T-cell (primary cell): ENCODE results near the gene HERC3. TPM values are rescaled to one million over a fixed set of nuclear protein-coding genes. Genes with fewer than 3 reads are reported as not detected.

Experiments used
- ATAC-seq, 4 experiments: fragments of 200-7000 bp in 3 of 4; fragments of 150-1000 bp in 1 of 4; cut with Tn5 transposase; replicated peaks in 1 of 4; 1 replicate in 3 of 4; 2 replicates in 1 of 4; pipeline ENCODE4 v1.10.0; 2021; ENCODE audit warnings: moderate library complexity in 3 of 4, mild to moderate bottlenecking in 2 of 4, moderate number of reproducible peaks in 1 of 4
- CTCF ChIA-PET, 2 donors: fragments of 300-600 bp; sonication (Branson Sonifier 250); formaldehyde crosslinking; loops; one replicate each; lab custom pipeline; 2022; ENCODE audit warnings: antibody characterized with exemption in 2 of 2; lab: Charles Lee
- POLR2A ChIA-PET, 2 donors: fragments of 300-600 bp; sonication (Branson Sonifier 250); formaldehyde crosslinking; loops; one replicate each; lab custom pipeline; 2022; ENCODE audit warnings: antibody characterized with exemption in 2 of 2; lab: Charles Lee
- DNase-seq, 35 experiments: peaks; one replicate each; pipeline versions ENCODE4 v3.0.0 to v3.0.0-alpha.2; 2013 to 2023
- H3K27ac ChIP-seq: one replicate; pipeline ENCODE4 v1.5.1; 2013; ENCODE audit warnings: low read length
- H3K27me3 ChIP-seq, 2 experiments: replicated peaks in 1 of 2; 1 replicate in 1 of 2; 2 replicates in 1 of 2; pipeline versions ENCODE4 v1.6.1 to v1.7.0; 2013; ENCODE audit warnings: low read length in 1 of 2, mixed read lengths in 1 of 2; ENCODE audit not compliant: control insufficient read depth in 2 of 2, insufficient read depth in 2 of 2; ENCODE audit errors: extremely low read depth in 1 of 2
- H3K36me3 ChIP-seq, 2 donors: 1 replicate in 1 of 2; 2 replicates in 1 of 2; pipeline versions ENCODE4 v1.6.1 to v1.7.0; 2013; ENCODE audit warnings: low read length in 1 of 2; ENCODE audit not compliant: control insufficient read depth in 2 of 2, insufficient read depth in 1 of 2; ENCODE audit errors: extremely low read depth in 1 of 2
- H3K4me1 ChIP-seq, 2 experiments: 1 replicate in 1 of 2; 2 replicates in 1 of 2; pipeline versions ENCODE4 v1.6.1 to v1.7.0; 2013; ENCODE audit warnings: low read length in 2 of 2, mixed read lengths in 1 of 2; ENCODE audit not compliant: insufficient read depth in 2 of 2, control insufficient read depth in 1 of 2; ENCODE audit errors: extremely low read depth in 1 of 2
- H3K4me3 ChIP-seq, 2 donors: 1 replicate in 1 of 2; 2 replicates in 1 of 2; pipeline versions ENCODE4 v1.5.1 to v1.7.0; 2013; ENCODE audit warnings: mild to moderate bottlenecking in 2 of 2, low read length in 1 of 2, moderate library complexity in 1 of 2; ENCODE audit not compliant: control insufficient read depth in 1 of 2; ENCODE audit errors: extremely low read depth in 1 of 2
- H3K9me3 ChIP-seq: 2 replicates; pipeline ENCODE4 v1.7.0; 2013
- H3K27ac Mint-ChIP-seq, 2 donors: one replicate each; pipeline ENCODE4 v1.8.0; 2020 to 2021; ENCODE audit warnings: mild to moderate bottlenecking in 2 of 2, mixed read lengths in 2 of 2
- H3K27me3 Mint-ChIP-seq, 2 donors: one replicate each; pipeline ENCODE4 v1.8.0; 2021 to 2022; ENCODE audit warnings: mixed read lengths in 2 of 2
- H3K36me3 Mint-ChIP-seq: one replicate; pipeline ENCODE4 v1.8.0; 2021; ENCODE audit warnings: mixed read lengths
- H3K4me1 Mint-ChIP-seq, 3 donors: one replicate each; pipeline ENCODE4 v1.8.0; 2020 to 2022; ENCODE audit warnings: mixed read lengths in 3 of 3, mild to moderate bottlenecking in 1 of 3
- H3K4me3 Mint-ChIP-seq, 3 donors: one replicate each; pipeline ENCODE4 v1.8.0; 2020 to 2022; ENCODE audit warnings: mild to moderate bottlenecking in 3 of 3, mixed read lengths in 3 of 3, moderate library complexity in 3 of 3
- H3K9me3 Mint-ChIP-seq, 3 donors: one replicate each; pipeline ENCODE4 v1.8.0; 2020 to 2022; ENCODE audit warnings: mixed read lengths in 3 of 3
- WGBS: methylation state at CpG from one replicate; pipeline ENCODE4 v1.1.5; 2013; ENCODE audit warnings: missing lambda C conversion rate; ENCODE audit not compliant: insufficient coverage; 5-methylcytosine and 5-hydroxymethylcytosine counted together
- total RNA-seq, 35 experiments: library from RNA in 6 of 35; stranded (reverse) in 6 of 35; fragments of 120-200 nt in 1 of 35; gene quantifications; one replicate each; pipeline versions ENCODE4 v1.2.1 to v1.2.4 and lab custom pipeline; 2013 to 2026

The HERC3 gene
- total RNA-seq, 5 donors from 2014 or later (not counting 1 experiment from before 2014, with no cell fraction given): 68.4 to 91.5 (median 73.6) TPM

DNA sequence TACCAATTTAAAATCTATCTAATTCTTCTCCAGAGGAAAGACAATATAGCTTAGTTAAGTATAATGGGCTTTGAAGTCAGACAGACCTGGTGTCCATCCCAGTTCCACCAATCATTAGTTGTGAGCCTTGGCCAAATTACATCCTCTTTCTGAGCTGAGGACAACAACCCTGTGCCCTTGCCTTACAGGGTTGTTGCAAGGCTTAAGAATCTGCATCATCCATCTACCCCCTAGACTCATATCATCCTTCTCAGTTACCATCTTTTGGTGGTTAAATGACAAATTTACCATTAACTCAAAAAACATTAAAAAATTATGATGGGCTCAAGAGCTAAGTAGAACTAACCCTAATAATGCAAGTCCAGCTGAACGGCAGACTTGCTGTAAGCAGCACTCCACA is 53.7 kb downstream of the HERC3 start:
- DNase-seq (no peak), ATAC-seq (no peak)
- peaks cover 0 to 8% (median 6%) of the 10 kb centered on the region in 3 donors for H3K9me3 Mint-ChIP-seq
- no peaks in the 10 kb centered on the region for H3K36me3 ChIP-seq
- WGBS: no CpG with 5 or more reads among the region's 1 CpG
- H3K27ac Mint-ChIP-seq: peak overlapping the region; percentile 48 to 62
- H3K36me3 Mint-ChIP-seq: peaks cover 8% of the 10 kb centered on the region
- no peak overlapping the region for H3K4me3 ChIP-seq
- no peaks in the 10 kb centered on the region for H3K9me3 ChIP-seq
- H3K4me1 ChIP-seq: peaks cover 2 to 4% of the 10 kb centered on the region in 2 experiments
- POLR2A ChIA-PET: interaction anchor here in 1 of 2 donors (0.5 kb wide), 1 partner anchor 165 kb away, joined by 6 read pairs; no protein-coding TSS in a partner anchor
- no peaks in the 10 kb centered on the region for H3K27me3 ChIP-seq
- no peak overlapping the region for H3K27ac ChIP-seq
- peak overlapping the region in 1 of 3 donors; percentile 15 for H3K4me3 Mint-ChIP-seq
- no peaks in the 10 kb centered on the region for H3K27me3 Mint-ChIP-seq
- H3K4me1 Mint-ChIP-seq: peaks cover 65 to 73% (median 70%) of the 10 kb centered on the region in 3 donors
- CTCF ChIA-PET: interaction anchor here (0.5 to 1.5 kb wide), 3 partner anchors 16 to 683 kb away, joined by 3 to 4 read pairs (median 3); no protein-coding TSS in a partner anchor

DNA sequence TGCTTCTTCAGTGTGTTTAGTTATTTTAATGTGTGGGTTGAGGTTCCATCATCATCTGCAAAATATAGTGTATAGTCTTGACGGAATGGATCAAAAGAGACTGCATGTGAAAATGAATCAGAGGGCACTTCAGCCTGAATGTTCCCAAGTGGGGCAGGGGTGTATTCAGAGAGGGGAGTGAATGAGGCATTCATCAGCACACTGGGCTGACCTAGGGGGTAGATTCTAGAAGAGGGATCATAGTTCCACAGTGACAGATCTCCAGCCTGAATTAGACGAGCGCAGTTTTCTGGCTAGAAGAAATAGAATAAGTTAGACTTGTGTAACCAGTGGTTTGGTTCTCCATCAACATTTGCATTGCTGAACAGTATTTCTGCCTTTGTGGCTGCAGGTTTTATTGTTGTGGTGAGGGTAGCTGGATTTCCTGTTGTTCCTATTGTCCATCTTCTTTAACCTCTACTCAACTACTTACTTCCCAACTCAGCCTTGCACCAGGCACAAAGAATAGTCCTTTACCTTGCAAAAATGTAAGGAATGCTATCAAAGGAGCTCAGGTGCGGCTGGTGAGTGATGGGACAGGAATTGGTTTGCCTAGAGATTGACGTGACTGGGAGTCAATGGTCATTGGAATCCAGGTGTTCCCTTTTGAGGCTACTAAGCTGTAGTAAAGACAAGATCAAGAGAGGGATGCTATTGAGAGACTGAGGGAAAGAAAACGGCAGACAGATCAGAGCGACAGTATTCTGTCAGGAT is 54.4 kb downstream of the HERC3 start:
- no peak for DNase-seq
- Mint-ChIP-seq H3K27ac (peak overlapping the region; percentile 30 to 48), H3K4me3 (peak overlapping the region in 1 of 3 donors; percentile 15), H3K36me3 (peaks cover 8% of the 10 kb centered on the region), H3K4me1 (peaks cover 62 to 75% (median 65%) of the 10 kb centered on the region in 3 donors), H3K27me3 (no peaks in the 10 kb centered on the region), H3K9me3 (peaks cover 0 to 8% (median 6%) of the 10 kb centered on the region in 3 donors)
- Histone ChIP-seq H3K36me3 (peaks cover 0 to 5% of the 10 kb centered on the region in 2 donors), H3K9me3 (no peaks in the 10 kb centered on the region), H3K4me3 (no peak overlapping the region), H3K4me1 (peaks cover 2 to 4% of the 10 kb centered on the region in 2 experiments), H3K27me3 (no peaks in the 10 kb centered on the region), H3K27ac (no peak overlapping the region)
- POLR2A ChIA-PET: interaction anchor here in 1 of 2 donors (0.5 kb wide), 1 partner anchor 166 kb away, joined by 6 read pairs; no protein-coding TSS in a partner anchor
- CTCF ChIA-PET: interaction anchor here in 1 of 2 donors (1.2 to 1.5 kb wide), 2 partner anchors 16 to 32 kb away, joined by 3 read pairs; no protein-coding TSS in a partner anchor
- 95% methylated on average over 7 of the region's 7 CpGs for WGBS
- no peak for ATAC-seq

DNA sequence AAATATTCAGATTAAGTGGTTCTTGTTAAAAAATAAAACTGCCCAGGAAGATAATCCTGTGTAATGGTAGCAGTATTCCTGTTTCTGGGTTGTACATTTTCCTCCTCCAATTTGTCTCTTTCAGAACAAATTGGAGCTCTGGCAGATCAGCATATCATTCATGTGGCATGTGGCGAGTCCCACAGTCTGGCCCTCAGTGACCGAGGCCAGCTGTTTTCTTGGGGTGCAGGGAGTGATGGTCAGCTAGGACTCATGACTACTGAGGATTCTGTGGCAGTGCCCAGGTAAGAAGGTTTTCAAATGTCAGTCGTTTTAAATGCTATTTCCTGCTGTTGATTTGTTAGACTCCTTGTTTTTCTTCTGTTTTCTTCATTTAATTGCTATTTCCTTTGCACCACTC is 57.4 kb downstream of the HERC3 start:
- Histone ChIP-seq H3K4me1 (peaks cover 3 to 4% of the 10 kb centered on the region in 2 experiments), H3K36me3 (peaks cover 0 to 25% of the 10 kb centered on the region in 2 donors), H3K4me3 (no peak overlapping the region), H3K9me3 (no peaks in the 10 kb centered on the region), H3K27me3 (no peaks in the 10 kb centered on the region), H3K27ac (no peak overlapping the region)
- POLR2A ChIA-PET: interaction anchor here in 1 of 2 donors (0.7 kb wide), 1 partner anchor 35 kb away, joined by 3 read pairs; no protein-coding TSS in a partner anchor
- DNase-seq (no peak), ATAC-seq (no peak)
- H3K27ac Mint-ChIP-seq: peak overlapping the region; percentile 50 to 68
- CTCF ChIA-PET: interaction anchor here in 1 of 2 donors (1.4 to 1.9 kb wide), 2 partner anchors 10 to 110 kb away, joined by 6 read pairs; no protein-coding TSS in a partner anchor
- H3K4me1 Mint-ChIP-seq: peaks cover 70 to 78% (median 76%) of the 10 kb centered on the region in 3 donors
- no peaks in the 10 kb centered on the region for H3K27me3 Mint-ChIP-seq
- H3K9me3 Mint-ChIP-seq: no peaks in the 10 kb centered on the region
- WGBS: 94% methylated on average over 2 of the region's 3 CpGs
- H3K36me3 Mint-ChIP-seq: peaks cover 17% of the 10 kb centered on the region
- no peak overlapping the region for H3K4me3 Mint-ChIP-seq

DNA sequence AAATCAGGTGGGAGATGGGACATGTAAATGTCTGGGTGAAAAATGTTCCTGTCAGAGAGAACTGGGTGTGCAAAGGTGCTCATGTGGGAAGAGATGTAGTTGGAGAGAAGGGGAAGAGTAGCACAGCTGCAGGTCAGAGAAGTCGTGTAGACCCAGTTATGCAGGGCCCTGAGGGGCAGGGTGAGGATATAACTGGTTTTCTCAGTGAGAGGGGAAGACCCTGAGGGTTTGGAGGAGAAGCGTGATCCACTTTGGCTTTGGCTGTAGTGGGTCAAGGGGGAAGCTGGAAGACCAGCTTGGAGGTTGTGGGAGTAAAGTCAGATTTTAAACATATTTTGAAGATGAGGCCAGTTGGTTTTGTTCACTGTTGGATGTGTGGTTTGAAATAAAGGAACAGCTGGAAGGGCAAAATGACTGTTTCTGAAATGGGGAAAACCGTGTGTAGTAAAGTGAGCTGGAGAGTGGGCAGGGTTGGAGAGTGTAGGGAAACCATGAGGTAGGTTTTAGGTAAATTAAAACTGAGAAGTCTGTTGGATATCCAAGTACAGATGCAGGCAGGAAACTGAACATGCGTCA is 61.2 kb downstream of the HERC3 start:
- Mint-ChIP-seq H3K9me3 (no peaks in the 10 kb centered on the region), H3K27me3 (no peaks in the 10 kb centered on the region), H3K4me1 (peaks cover 39 to 50% (median 50%) of the 10 kb centered on the region in 3 donors), H3K27ac (peak overlapping the region; percentile 30 to 44), H3K36me3 (peaks cover 40% of the 10 kb centered on the region), H3K4me3 (no peak overlapping the region)
- Histone ChIP-seq H3K9me3 (no peaks in the 10 kb centered on the region), H3K4me1 (peaks cover 0 to 2% of the 10 kb centered on the region in 2 experiments), H3K4me3 (no peak overlapping the region), H3K27ac (no peak overlapping the region), H3K27me3 (no peaks in the 10 kb centered on the region), H3K36me3 (peaks cover 0 to 51% of the 10 kb centered on the region in 2 donors)
- no peak for ATAC-seq
- WGBS: 86% methylated on average over 3 of the region's 4 CpGs
- DNase-seq: no peak
- POLR2A ChIA-PET: interaction anchor here in 1 of 2 donors (0.7 kb wide), 1 partner anchor 307 kb away, joined by 3 read pairs; no protein-coding TSS in a partner anchor
- CTCF ChIA-PET: interaction anchor here in 1 of 2 donors (1.1 kb wide), 1 partner anchor 114 kb away, joined by 3 read pairs; no protein-coding TSS in a partner anchor

DNA sequence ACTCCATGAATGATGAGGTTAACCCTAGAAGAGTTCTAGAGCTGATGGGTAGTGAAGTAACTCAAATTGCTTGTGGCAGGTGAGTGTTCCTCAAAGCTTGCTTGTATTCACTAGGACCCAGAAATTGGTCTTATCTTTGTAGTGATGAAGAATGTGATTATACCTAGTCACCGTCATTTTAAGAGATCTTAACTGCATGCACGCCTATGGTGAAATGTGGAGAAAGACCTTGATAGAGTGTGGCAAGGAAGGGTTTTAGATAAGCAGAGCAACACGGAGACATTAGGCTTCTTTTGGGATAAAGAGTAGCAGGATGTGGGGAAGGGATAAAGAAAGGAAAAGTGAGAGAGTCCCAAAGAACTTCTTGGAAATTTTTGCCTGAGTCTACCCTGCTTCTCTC is 62.9 kb downstream of the HERC3 start:
- DNase-seq (no peak), ATAC-seq (no peak)
- CTCF ChIA-PET: interaction anchor here in 1 of 2 donors (1.0 kb wide), 1 partner anchor 116 kb away, joined by 5 read pairs; no protein-coding TSS in a partner anchor
- H3K36me3 Mint-ChIP-seq: peaks cover 45% of the 10 kb centered on the region
- POLR2A ChIA-PET: interaction anchor here in 1 of 2 donors (0.7 kb wide), 1 partner anchor 41 kb away, joined by 3 read pairs; no protein-coding TSS in a partner anchor
- H3K27me3 ChIP-seq: no peaks in the 10 kb centered on the region
- H3K27ac ChIP-seq: no peak overlapping the region
- peaks cover 29 to 48% (median 36%) of the 10 kb centered on the region in 3 donors for H3K4me1 Mint-ChIP-seq
- no peaks in the 10 kb centered on the region for H3K9me3 ChIP-seq
- 96% methylated on average over 3 of the region's 3 CpGs for WGBS
- H3K27ac Mint-ChIP-seq: peak overlapping the region in 1 of 2 donors; percentile 74
- no peaks in the 10 kb centered on the region for H3K27me3 Mint-ChIP-seq
- H3K4me1 ChIP-seq: peaks cover 0 to 2% of the 10 kb centered on the region in 2 experiments
- no peak overlapping the region for H3K4me3 ChIP-seq
- H3K36me3 ChIP-seq: peaks cover 0 to 51% of the 10 kb centered on the region in 2 donors
- H3K4me3 Mint-ChIP-seq: no peak overlapping the region
- no peaks in the 10 kb centered on the region for H3K9me3 Mint-ChIP-seq
